SHP77 (cell line): Measurements from ENCODE around the gene WNT8A.
"Not testable (repeated sequence)": the region's sequence is repeated elsewhere in the genome, so short reads cannot be mapped to it uniquely, and the experiment has no call there.

Source experiments
- DNase-seq, 2 experiments: peaks; one replicate each; lab custom pipeline; 2025; lab: John Stamatoyannopoulos, UW

WNT8A gene, protein sequence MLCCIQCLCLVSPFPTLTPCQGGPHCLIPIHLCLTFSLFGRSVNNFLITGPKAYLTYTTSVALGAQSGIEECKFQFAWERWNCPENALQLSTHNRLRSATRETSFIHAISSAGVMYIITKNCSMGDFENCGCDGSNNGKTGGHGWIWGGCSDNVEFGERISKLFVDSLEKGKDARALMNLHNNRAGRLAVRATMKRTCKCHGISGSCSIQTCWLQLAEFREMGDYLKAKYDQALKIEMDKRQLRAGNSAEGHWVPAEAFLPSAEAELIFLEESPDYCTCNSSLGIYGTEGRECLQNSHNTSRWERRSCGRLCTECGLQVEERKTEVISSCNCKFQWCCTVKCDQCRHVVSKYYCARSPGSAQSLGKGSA

DNA sequence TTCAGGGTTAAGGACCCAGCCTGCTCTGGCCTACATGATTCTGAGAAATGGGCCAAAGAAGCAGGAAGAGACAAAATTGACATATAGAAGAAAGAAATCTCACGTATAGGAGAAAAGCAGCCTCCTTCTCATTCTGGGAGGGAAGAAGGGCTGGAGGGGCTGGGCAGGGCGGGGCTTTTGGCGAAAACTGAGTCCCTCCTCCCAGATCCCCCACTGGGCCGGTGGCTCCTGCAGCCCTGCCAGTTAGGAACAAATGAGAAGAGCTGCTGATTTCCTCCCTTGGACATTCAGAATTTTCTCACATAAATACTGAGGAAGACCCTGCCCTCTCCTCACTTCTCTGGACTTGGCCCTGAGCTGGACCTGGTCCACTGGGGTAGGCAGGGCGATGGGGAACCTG lies at the start of gene WNT8A:
Gene WNT8A, plus strand, starts transcription at position 332 of the 400 bp plus-strand sequence. CDS start 95 bp downstream, outside the sequence.
- no peak for DNase-seq

DNA sequence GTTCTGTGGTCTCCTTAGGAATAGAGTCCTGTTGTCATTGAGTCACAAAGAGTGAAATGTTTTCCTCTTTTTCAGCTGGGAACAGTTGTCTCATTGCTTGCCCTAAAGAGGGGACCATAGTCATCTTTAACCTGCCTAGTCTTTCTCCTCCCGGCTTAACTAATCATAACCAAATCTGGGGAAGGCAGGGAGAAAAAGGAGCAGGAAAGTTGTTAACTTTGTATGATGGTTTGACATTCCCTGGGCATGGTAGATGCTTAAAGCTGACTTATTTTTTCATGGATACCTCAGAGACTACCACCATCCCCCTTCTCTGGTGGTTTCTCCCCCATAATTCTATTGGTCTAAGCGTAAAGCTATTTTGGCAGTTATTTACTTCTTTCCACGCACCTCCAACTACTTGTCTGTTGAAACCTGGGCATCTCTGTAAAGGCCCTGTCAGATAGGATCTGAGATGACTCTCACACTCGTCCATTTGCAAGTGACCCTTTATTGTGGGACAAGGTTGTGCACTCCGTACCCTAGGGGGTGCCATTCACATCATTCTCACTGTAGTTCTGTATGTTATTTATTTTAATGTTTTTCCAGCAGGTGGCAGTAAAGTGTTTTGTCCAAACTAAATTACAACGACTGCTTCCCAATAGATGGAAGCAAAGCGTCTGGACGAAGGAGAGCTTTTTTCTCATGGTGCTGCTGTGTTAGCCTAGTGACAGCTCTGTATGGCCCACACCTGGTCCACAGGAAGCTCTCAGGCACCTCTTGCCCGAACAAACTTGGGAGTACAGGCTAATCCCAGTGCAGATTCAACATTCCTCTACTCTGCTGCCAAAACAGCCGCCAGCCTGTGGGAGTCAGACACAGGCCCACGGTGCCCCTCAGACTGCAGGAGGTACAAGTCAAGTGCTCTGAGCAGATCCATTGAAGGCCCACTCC lies 48.0 kb upstream of the WNT8A start:
- peak; percentile 89 to 92 for DNase-seq

DNA sequence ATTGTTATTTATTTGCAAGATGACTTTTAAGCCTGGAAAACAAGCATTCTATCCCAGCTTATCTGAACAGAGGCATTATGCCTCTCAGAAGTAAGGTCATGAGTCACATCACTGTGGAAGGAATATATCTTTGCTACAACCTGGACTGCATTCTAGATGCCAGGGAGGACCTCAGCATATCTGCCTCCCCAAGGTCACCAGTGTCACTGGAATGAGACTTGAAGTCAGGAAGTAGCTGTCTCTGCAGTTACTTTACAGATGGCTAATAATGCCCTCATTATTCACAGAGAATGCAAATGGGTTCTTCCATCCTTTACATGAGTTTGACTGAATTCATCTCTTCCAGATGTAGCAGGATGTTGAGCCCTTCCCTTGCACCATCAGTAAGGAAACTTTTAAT lies 46.6 kb upstream of the WNT8A start:
- no peak for DNase-seq

DNA sequence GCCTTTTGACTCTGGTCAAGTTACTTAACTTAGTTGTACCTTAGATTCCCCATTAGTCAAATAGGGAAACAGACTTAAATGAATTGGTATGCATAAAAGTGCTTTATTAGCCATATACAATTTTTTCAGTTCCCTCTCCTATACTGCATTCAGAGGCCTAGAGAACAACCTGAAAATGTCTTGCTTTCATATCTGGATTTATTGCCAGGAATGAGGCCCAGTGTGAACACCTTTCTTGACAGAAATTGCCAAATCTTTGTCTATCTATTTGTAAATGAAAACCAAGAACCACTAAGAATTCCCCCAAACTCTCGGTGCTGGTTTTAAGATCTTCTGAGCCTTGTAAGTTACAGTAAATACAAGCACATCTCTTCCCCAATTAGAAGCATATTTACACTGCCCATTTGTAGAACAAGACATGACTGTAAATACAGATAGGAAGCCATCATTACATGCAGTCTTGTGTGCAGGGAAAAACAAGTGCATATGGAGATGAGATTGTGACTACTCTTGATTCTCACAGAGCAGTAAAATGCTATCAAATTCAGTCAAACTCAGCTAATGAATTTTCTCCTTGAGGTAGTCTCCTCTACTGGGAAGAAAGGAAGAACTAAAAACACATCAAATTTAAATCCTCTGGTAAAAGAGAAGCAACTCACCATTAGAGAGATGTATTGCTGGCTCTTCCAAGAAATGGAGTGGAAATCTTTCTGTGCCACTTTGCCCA lies 45.8 kb upstream of the WNT8A start:
- DNase-seq, result no peak

DNA sequence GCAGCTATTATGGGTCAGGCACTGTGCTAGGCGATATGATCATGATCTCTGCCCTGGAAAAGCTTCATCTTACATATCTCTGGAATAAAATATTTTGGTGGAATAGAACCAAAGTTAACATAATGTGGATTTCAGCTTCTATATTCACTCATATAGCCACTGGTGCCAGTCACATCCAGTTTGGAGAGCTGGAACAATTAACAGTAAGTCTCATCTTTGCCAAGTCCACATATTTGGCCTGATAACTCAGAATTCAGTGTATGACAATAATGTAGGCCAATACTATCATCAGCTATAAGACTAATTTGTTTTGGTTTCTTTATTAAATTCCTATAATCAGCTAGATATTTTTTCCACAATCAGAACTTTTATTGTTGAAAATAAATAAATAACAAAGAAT lies 45.0 kb upstream of the WNT8A start:
- no peak for DNase-seq

DNA sequence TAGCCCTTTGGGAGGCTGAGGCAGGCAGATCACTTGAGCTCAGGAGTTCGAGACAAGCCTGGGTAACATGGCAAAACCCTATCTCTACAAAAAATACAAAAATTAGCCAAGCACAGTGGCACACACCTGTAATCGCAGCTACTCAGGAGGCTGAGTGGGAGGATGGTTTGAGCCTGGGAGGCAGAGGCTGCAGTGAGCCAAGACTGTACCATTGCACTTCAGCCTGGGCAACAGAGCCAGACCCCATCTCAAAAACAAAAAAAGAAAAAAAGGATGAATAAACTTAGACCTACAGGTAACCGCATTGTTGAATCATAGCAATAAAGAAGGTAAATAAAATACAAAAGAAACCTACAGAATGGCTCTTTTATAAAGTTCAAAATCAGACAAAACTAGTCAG lies 38.5 kb upstream of the WNT8A start:
- not testable (repeated sequence) for DNase-seq

DNA sequence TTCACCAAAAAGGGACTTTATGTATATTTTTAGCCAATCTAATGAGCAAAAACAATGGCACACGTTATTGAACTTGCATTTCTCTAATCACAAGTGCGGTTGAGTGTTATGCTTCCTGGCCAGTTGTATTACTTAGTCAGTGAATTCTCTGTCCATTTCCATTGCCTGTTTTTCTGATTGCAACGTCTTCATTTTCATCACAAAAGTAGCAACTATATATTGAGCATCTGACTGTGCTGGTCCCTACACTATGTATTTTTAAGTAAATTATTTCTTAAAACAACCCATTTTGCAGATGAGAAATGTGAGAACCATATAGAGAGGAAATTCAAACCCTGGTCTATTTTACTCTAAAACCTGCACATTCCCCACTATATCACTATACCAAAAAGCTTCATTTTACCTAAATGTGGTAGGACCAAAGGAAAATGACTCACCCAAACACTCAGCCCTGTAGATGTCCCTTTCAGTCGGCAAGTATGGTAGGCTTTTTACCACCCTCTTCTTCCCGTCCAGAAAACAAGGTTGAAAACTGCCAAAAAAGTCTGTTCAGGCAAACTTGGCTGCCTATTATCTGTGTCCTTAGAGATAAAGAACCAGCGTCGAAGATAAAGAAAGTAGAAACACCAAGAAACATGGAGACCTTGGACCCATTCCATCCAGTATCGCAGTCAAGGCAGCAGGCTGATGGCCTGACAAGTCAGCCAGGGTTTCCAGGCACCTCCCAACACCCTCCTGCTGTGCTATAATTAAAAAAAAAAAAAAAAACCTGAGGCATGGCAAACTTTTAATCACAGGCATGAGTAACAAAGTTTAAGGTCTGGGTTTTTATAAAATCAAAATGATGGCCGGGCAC lies 32.2 kb upstream of the WNT8A start:
- no peak for DNase-seq

DNA sequence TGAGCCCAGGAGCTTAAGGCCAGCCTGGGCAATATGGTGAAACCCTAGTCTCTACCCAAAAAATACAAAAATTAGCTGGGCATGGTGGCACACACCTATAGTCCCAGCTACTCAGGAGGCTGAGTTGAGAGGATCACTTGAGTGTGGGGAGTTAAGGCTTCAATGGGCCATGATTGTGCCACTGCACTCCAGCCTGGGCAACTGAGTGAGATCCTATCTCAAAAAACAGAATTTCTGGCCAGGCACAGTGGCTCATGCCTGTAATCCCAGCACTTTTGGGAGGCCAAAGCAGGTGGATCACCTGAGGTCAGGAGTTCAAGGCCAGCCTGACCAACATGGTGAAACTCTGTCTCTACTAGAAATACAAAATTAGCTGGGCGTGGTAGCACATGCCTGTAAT lies 31.1 kb upstream of the WNT8A start:
- DNase-seq, result not testable (repeated sequence)

DNA sequence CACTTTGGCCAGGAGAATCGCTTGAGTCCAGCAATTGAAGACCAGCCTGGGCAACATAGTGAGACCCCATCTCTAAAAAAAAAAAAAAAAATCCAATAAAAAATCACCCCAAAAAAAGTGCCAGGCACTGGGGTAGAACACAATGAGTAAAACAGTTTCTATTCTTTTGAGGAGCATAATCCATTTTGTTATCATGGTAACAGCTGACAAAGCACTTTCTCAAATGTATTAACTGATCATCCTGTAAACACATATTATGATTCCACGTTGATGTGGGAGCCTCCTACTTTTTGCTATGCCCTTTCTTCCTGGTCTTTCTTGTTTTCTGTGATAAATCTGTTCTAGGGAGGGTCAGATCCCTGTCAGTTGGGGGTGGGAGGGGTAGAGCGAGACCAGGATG lies 30.3 kb upstream of the WNT8A start:
- DNase-seq, result no peak

DNA sequence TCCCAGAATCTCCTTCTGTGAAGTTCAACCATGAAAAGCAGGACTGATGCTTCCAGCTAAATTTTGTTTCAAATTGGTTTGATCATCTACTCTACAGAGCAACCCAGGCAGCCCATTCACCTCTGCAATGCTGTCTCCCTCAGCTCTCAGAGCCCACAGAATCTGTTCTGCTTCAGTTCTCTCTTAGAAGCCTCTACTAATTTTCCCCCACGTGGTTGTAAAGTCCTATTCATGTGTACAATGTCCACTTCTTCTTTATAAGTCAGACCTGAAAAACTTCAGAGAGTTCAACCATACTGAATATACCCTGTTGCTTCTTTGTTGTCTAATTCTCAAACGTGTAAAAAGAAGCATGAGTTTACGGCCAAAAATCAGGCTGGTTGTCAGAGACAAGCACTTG lies 29.6 kb upstream of the WNT8A start:
- DNase-seq, result no peak

DNA sequence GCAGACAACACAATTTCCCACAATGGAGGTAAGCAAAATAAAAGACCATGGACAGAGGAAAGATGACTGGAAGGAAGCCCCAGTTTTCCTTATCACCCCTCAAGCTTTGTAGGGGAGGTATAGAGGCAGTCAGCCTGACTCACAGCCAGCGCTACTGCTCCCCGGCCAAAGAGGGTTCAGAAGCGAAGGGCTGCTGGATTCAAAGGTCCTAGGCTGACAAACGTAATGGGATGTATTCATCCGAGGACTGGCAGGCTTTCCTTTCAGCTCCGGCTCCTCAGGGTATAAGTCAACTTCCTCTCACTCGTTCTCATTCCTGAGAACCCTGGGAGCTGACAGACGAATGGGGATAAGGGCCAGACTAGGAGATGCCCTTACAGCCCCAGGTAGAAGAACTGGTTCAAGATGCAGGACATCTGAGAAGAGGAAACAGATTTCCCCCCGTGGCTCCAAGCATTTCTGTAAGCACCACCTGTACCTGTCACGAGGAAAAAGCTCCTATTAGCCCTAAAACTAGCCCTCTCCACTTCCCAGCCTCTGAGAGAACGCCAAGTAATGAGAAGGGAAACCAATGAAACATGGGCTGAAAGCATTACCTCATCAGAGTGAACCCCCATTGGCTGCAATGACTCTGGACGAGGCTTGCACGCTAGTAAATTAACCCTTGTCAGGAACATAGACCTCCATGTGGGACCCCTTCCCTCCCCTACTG lies 28.8 kb upstream of the WNT8A start:
- peak in 1 of 2 experiments; percentile 0 for DNase-seq

DNA sequence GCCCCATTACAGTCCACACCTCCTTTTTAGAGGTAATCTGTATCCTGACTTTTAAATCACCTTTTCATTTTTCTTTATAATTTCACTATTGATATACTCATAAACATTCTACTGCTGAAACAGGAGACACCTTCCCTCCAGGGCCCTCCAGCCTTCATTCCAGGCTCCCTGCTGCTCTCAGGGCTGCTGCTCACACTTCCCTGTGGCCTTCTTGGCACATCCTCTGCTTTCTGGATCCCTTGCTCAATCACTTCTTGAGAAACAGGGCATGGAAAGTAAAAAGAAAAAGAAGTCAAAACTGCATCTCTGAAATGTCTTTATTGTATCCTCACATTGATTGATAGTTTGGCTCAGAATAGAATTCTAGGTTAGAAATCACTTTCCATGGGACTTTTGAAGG lies 19.3 kb upstream of the WNT8A start:
- no peak for DNase-seq

DNA sequence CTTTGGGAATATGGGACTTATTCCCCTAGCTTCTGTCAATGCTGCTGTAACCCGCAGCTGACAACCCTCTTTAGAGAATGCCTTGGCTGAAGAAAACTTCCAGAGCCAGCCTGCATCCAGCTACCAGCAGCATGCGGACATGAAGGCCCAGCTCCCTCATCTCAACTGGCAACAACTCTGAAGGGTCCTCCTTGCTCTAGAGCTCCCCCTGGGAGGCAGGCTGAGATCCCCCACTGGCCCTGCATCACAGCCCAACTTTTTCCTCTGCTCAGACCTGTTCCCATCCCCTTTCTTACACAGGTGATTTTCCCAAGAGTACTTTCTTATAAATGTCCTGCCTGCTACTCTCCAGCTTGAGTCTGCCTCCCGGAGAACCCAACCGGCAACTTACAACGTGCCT lies 18.7 kb upstream of the WNT8A start:
- DNase-seq, result no peak

DNA sequence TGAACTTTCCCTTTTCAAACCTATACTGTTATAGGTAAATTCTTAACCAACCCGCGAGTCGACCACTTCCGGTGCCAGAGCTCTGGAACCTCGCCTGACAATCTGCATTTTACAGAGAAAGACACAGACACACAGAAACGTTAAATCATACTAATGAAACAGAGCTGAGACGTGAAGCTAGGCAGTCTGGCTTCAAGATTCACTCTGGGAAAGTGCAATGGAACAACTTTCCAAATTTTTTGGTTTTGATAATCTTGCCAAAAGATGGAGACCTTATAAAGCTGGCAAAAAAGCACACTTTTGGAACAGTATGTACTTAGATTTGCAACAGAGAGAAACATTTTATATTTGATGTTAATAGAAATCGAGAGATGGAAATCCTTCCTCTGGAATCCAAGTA lies 15.9 kb upstream of the WNT8A start:
- DNase-seq, result no peak

DNA sequence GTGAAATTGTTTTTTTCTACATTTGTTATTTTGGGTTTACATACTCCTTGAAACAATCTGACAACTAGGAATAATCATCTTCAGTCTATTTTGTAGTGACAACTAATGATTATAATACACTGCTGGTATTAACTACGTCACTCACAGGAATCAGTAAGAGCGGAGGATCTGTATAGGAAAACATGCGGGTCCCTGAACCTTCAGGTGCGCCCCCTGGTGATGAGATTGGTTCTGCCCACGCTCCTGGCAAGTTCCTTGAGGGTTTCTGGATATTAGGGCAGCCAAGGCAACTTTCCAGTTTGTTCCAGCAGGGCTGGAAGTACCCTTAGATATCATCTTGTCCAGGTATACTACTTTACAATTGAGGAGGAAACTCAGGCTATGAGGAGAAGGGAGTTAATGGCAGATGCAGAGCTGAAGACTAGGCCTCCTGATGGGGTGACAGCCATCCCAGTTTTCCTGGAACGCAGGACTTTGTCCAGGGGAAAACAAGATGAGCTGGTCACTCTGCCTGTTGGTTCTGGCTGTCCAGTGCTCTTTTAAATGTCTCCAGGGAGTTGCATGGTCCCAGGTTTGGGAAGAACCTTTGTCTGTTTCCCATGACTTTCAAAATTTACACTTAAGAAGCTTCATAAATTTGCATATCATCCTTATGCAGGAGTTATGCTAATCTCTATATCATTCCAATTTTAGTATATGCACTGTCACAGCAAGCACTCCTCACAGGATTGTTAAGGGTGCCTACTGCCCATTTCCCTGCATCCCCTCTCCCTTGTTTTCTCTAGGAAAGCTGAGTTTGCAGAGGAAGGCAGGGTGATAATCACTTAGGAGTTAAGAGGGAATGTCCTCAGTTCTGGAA lies 14.9 kb upstream of the WNT8A start:
- DNase-seq, result peak; percentile 45 to 46

DNA sequence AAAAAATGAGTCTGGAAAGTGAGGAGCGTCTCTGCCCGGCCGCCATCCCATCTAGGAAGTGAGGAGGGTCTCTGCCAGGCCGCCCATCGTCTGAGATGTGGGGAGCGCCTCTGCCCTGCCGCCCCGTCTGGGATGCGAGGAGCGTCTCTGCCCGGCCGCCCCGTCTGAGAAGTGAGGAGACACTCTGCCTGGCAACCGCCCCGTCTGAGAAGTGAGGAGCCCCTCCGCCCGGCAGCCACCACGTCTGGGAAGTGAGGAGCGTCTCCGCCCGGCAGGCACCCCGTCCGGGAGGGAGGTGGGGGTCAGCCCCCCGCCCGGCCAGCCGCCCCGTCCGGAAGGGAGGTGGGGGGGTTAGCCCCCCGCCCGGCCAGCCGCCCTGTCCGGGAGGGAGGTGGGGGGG lies 13.8 kb upstream of the WNT8A start:
- DNase-seq, result not testable (repeated sequence)

DNA sequence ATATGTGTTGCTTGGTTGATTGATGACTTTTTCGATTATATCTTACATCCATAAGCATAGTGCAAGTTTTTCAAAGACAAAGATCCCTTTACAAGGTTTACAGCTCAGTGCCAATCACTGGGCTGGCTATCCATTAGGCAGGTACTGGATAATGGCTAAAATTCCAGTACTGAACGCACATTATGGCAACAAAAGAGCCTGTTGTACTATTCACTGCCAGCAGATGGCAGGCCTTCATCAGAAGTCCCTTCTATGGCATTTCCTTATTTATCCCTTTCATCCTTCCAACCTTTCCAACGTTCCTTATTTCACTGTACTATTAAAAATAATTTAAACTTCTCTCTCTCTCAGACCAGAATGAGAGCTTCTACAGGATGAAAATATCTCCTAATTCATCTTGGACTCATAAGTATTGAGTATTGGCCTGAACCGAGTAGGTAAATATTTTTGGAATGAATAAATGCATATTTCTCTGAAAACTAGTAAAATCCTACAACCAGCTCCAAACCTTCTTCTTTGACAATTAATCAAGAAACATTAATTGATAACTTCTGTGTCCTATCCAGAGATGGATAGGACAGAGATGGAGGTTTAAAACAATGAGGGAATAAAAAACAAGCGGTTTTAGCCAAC lies 6.7 kb upstream of the WNT8A start:
- peak; percentile 27 to 34 for DNase-seq

DNA sequence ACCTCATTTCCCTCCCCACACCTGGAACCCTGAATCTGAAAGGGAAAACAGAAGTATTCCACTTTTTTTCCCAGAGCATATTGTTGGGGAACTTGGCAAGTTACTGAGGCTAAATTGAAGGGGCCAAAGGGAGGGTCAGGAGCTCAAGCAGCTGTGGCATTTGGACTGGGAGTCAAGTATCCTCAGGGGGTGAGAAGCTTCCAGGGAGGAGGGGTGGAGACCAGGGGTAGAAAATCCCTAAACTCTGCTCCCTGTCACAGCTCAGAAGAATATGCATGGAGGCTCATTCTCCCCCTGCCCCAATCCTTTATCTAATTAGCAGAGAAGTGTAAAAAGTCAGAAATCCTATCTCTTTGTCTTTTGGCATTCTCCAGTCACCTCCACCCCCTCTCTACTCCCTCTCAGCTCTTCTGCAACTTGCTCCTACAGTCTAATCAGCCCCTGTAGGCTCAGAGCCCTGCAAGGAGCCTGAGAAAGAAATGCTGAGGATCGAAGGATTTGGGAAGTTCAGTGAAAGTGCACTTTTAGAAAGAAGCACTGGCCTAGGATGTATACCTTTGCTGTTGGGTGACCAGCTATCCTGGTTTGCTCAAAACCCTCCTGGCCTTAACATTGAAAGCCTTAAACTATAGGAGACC lies 5.7 kb upstream of the WNT8A start:
- DNase-seq, result no peak

DNA sequence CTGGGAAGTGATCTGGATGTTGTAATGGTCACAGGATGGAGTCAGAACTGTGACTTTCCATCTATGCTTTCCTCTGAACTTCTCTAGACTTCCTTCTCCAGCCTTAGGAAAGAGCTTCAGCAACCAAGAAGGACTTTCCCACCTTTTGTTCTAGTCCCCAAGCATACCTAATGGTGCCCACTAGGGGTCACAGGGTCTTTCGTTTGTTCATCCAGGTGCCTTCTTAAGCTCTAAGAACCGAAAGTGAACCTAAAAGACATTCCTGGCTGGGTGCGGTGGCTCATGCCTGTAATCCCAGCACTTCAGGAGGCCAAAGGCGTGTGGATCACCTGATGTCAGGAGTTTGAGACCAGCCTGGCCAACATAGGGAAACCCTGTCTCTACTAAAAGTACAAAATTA lies 1.8 kb upstream of the WNT8A start:
- DNase-seq, result no peak
